ENCODE data around the gene TLK2.

TLK2 gene

DNA sequence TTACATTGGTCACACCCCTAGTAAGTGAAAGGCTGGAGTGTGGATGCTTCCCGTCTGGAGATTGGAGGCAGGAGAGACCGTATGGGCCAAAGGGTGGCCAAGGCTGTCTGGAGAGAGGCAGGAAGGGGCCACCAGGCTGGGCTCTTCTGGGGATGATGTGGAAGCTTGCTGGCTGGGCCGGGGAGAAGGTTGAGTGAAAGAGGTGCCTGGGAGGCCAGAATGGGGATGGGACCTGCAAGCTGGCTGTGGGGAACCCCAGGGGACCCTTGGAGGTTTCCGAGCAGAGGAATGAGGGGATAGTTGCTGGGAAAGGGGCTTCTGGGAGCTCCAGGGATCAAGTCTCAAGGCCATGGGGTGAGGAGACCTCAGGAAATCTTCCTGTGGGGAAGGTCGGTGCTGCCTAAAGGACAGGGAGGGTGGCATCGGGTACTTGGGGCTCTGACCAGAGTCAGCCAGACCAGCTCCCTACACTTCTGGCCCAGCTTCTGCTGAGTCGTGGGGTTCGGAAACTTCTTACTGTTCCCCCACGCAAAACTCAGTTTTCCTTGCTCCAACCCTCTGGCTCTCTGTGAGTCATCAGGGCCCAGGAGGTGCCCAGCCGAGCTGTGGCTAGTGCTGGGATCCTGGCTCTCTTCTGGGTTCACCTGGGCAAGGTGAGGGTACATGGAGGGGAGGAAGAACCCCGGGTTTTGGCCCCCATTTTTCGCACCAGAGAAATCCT lies 151.9 kb downstream of the TLK2 start:
- peak; percentile 65 to 66 (median 66) for DNase-seq

DNA sequence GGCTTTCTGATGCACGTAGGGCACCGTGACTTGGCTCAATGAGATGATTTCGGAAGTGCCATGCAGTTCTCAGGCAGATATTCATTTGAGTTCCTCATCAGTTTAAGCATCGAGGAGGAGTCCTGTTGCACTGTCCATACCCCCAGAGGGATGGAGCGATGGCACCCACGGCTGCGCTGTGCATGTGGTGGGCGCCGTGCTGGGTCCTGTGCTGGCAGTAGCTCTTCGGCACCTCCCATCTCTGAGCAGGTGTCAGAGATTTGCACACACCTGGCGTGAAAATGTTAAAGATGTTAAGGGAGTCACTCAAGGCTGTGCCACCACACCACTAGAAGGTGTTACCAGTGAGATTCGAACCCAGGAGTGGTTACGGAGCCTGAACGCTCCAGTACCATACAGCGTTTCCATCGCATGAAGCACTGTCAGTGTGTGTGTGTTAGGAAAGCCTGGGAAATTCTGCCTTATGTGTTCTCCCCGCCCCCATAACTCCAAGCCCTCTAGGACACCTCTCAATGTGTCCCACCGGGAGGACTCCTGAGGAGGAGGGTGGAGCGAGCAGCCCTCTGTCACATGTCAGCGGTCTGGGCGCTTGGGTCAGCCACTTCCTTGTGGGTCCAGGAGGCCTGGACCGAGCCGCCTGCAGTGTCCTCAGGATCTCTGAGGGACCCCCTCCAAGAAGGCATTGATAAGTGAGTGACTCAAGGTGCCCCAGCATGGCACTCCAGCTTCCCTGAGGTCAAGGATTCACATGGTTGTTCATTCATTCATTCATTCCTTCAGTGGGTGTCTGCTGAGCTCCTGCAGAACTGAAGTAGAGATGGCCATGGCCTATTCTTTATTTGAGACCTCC lies 152.7 kb downstream of the TLK2 start:
- DNase-seq = no peak

GRCh38 chr17:62631936-62632924 lies 153.6 kb downstream of the TLK2 start:
- no peak for DNase-seq

GRCh38 chr17:62637809-62638208 lies 159.2 kb downstream of the TLK2 start:
- no peak for DNase-seq

DNA sequence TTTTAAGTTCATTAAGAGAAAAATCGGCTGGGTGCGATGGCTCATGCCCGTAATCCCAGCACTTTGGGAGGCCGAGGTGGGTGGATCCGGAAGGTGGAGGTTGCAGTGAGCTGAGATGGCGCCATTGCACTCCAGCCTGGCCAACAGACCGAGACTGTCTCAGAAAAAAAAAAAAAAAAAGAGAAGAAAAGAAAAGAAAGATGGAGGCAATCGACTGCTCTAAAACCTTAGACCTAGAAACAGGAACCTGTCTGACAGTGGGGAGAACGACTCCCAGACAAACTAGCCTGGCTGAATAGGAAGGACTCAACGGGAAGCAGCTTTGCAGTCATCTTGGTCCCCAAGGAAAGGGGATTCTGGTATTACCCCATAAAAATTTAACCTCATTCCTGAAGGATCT lies 162.5 kb downstream of the TLK2 start:
- no peak for DNase-seq

DNA sequence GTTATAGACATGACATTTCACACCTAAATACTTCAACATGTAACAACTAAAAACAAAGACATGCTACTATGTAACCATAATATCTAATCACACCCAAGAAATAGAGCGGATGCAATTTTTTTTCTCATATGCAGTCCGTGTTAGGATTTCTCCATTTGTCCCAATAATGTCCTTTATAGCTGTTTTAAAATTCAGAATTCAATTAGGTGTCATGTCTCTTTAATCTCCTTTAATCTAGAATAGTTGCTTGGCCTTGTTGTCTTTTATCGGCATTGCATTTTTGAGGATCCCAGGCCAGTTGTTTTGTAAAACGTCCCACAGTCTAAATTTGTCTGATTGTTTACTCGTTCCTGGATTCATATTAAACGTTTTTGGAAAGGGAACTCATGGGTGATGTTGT lies 163.3 kb downstream of the TLK2 start:
- no peak for DNase-seq

DNA sequence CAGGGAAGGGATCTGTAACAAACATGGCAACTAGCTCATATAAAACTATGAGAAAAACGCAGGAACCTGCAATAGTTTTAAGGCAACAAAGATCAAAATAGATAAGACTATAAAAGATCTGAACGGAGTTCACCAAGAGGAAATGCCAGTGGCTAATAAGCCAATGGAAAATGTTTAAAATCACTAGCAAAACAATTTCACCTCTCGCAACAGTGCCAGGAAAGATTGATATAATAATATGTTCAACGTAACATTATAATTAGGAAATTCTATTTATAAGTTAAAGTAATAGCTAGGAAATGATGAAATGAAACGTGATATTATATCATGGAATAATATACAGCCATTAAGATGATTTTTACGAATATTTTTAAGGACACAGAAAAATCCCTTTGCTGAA lies 164.9 kb downstream of the TLK2 start:
- no peak for DNase-seq

- no peak for DNase-seq
Measured at GRCh38 chr17:62644487-62645173, 166.0 kb downstream of the TLK2 start.

DNA sequence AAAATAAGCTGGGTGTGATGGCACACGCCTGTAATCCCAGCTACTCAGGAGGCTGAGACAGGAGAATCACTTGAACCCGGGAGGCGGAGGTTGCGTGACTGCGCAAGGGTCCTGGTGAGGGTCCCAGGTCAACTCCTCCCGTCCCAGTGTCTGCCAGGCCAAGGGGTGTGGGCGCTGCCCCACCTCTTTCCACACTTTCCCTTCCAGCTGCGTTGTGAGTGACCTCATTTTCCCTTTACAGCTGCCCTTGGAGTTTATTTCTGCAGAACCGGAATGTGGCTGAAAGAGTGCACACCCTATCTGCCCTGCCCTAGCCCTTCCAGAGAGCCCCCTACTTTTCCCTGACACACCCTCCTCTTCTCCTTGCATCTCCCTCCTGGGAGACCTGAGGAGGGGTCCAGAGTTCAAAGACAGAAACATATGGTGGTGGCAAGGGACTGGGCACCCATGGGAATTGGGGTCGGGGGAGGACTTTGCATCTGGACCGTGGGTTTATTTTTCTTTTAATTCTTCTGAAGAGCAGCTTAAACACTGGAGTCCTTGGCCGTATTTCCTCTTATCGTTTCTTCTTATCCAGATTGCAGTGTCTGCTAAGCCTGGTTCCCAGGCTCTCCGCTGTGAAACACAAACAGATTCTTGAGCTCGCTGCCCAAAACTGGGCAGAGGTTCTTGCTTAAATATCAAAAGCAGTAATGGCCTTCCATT lies 169.8 kb downstream of the TLK2 start:
- DNase-seq = no peak

DNA sequence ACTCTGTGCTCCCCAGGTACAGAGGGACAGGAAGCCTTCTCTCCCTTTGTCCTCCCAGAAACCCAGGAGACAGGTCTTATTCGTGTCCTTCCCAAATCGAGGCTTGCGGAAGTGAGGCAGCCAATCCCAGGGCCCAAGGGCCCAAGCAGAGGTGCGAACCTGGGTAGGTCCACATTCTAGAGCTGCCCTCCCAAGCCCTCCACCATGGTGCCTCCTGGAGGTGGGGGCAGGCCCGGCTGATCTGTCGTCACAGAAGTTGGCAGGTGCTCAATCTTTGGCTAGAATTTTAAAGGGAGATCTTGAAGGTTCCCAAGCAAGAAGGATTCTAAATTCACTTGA lies 170.3 kb downstream of the TLK2 start:
- no peak for DNase-seq

GRCh38 chr17:62649570-62649969 lies 170.9 kb downstream of the TLK2 start:
- peak in 1 of 3 donors; percentile 42 for DNase-seq

DNA sequence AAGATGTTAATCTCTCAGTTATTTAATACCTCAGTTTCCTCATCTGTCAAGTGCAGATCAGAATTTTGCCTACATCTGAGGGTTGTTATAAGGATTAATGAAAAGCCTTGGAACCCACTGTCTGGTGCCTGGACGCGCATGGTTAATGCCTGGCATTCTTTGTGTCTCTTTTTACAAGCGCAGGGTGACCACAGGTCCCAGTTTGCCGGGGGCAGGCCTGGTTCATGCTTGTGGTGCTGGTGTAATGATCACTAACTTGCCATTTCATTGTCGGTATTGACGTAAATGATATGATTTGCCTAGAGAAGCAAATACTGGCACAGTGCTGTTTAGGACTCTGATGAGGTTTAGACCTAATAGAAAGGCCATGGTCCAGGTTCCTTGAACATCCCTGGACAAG lies 172.0 kb downstream of the TLK2 start:
- DNase-seq = no peak

- DNase-seq = peak; percentile 76 to 83 (median 81)
Measured at GRCh38 chr17:62652251-62653001, 173.8 kb downstream of the TLK2 start.

- DNase-seq = peak; percentile 78 to 92 (median 81)
Measured at GRCh38 chr17:62653002-62653825, 174.6 kb downstream of the TLK2 start.

- no peak for DNase-seq
Measured at GRCh38 chr17:62653826-62654761, 175.5 kb downstream of the TLK2 start.

GRCh38 chr17:62655656-62656055 lies 177.0 kb downstream of the TLK2 start:
- no peak for DNase-seq

- no peak for DNase-seq
Measured at GRCh38 chr17:62656446-62656845, 177.8 kb downstream of the TLK2 start.

- DNase-seq = no peak
Measured at GRCh38 chr17:62657145-62657665, 178.6 kb downstream of the TLK2 start.

- no peak for DNase-seq
Measured at GRCh38 chr17:62657690-62658089, 179.1 kb downstream of the TLK2 start.
